ENCODE data around the gene SORCS2.

GRCh38 chr4:7782783-7783182 is 590.4 kb downstream of the SORCS2 start:
- TF ChIP-seq EZH2 (IDR thresholded peaks at IDR 0.05; ENCODE audit: low read length) (no peak), CTCF (optimal IDR thresholded peaks at IDR 0.05 in 1 of 3, IDR thresholded peaks at IDR 0.05 in 1 of 3, conservative IDR thresholded peaks at IDR 0.05 in 1 of 3; ENCODE audit: extremely low read depth in 1 of 3, insufficient read depth in 2 of 3, low read length in 3 of 3) (no peak)

Measured in keratinocyte (primary cell).